DND-41 (cell line): ENCODE results near the gene BACH2.

Experiments
- ATAC-seq: fragments of 200-7000 bp; cut with Tn5 transposase; 3 replicates; pipeline ENCODE4 v1.9.1; 2021; ENCODE audit warnings: low read depth; ENCODE audit not compliant: insufficient read depth
- DNase-seq: peaks from one replicate; pipeline ENCODE4 v3.0.0-alpha.2; 2020
- H2AFZ ChIP-seq: 2 replicates; pipeline ENCODE4 v1.6.0; 2012; ENCODE audit warnings: low read depth, low read length
- H3K27ac ChIP-seq: 2 replicates; pipeline ENCODE4 v1.5.1; 2012; ENCODE audit warnings: low read length, inconsistent platforms
- H3K27me3 ChIP-seq: fragments of 200-600 bp; sonication (generic); 2 replicates; pipeline ENCODE4 v1.6.0; 2012; ENCODE audit warnings: low read length, mild to moderate bottlenecking, inconsistent platforms; ENCODE audit not compliant: insufficient read depth, poor library complexity
- H3K36me3 ChIP-seq: 2 replicates; pipeline ENCODE4 v1.5.1; 2012; ENCODE audit warnings: low read length, inconsistent platforms; ENCODE audit not compliant: insufficient read depth
- H3K4me1 ChIP-seq: 2 replicates; pipeline ENCODE4 v1.5.1; 2012; ENCODE audit warnings: mild to moderate bottlenecking, low read length; ENCODE audit not compliant: insufficient read depth
- H3K4me2 ChIP-seq: 2 replicates; pipeline ENCODE4 v1.6.0; 2012; ENCODE audit warnings: mild to moderate bottlenecking, moderate library complexity, low read length, inconsistent platforms; ENCODE audit not compliant: insufficient read depth
- H3K4me3 ChIP-seq, 2 experiments: fragments of 200-600 bp in 1 of 2; shearing (Covaris generic) in 1 of 2; 2 replicates each; pipeline ENCODE4 v1.5.1; 2012 to 2016; ENCODE audit warnings: inconsistent platforms in 2 of 2, low read length in 2 of 2, mild to moderate bottlenecking in 2 of 2, low read depth in 1 of 2, moderate library complexity in 1 of 2
- H3K79me2 ChIP-seq: 2 replicates; pipeline ENCODE4 v1.6.0; 2012; ENCODE audit warnings: low read length, inconsistent platforms; ENCODE audit not compliant: insufficient read depth
- H3K9ac ChIP-seq: 2 replicates; pipeline ENCODE4 v1.6.0; 2012; ENCODE audit warnings: low read depth, mild to moderate bottlenecking, inconsistent platforms, low read length, moderate library complexity
- H3K9me3 ChIP-seq: 2 replicates; pipeline ENCODE4 v1.5.1; 2012; ENCODE audit warnings: low read length, moderate library complexity, mild to moderate bottlenecking, inconsistent platforms; ENCODE audit not compliant: insufficient read depth, severe bottlenecking
- H4K20me1 ChIP-seq: 2 replicates; pipeline ENCODE4 v1.6.0; 2012; ENCODE audit warnings: low read length; ENCODE audit not compliant: insufficient read depth
- EZH2 ChIP-seq: IDR thresholded peaks from 3 replicates; pipeline ENCODE4 v1.6.1; 2012; ENCODE audit warnings: borderline replicate concordance, low read depth, mild to moderate bottlenecking, moderate library complexity, low read length, inconsistent platforms; ENCODE audit not compliant: severe bottlenecking
- TF ChIP-seq, protein P1 (sequence below): IDR thresholded peaks from 2 replicates; pipeline ENCODE4 v1.5.1; 2012; ENCODE audit warnings: borderline replicate concordance, low read length, moderate library complexity, mild to moderate bottlenecking; ENCODE audit not compliant: poor library complexity, severe bottlenecking; ENCODE audit errors: extremely low read depth

The BACH2 gene

DNA sequence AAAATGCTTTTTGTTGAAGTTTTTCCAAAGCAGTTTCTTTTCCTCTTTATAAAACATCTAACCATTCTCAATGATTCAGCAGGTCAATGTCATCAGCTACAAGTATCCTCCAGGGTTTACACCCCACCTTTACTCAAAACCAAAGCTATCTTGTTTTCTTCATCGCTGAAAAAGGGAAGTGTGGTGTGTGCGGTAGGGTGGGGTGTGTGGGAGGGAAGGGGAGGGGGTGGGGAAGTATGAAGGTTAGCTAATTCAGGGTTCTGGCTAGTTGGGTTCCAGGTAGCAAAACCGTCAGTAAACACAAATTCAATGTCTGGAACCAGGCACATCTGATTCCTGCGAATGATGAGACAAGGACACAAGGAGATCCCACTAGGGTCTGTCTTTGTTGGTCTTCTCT, 212.8 kb downstream of the BACH2 start:
- ATAC-seq (no peak), DNase-seq (peak; percentile 22)
- no peak overlapping the region for H2AFZ ChIP-seq
- no peaks in the 10 kb centered on the region for H3K36me3 ChIP-seq
- no peaks in the 10 kb centered on the region for H3K79me2 ChIP-seq
- H3K27ac ChIP-seq: no peak overlapping the region
- H3K27me3 ChIP-seq: no peaks in the 10 kb centered on the region
- H3K9ac ChIP-seq: no peak overlapping the region
- no peaks in the 10 kb centered on the region for H4K20me1 ChIP-seq
- no peak overlapping the region for H3K4me2 ChIP-seq
- H3K9me3 ChIP-seq: no peaks in the 10 kb centered on the region
- TF ChIP-seq, protein P1, sequence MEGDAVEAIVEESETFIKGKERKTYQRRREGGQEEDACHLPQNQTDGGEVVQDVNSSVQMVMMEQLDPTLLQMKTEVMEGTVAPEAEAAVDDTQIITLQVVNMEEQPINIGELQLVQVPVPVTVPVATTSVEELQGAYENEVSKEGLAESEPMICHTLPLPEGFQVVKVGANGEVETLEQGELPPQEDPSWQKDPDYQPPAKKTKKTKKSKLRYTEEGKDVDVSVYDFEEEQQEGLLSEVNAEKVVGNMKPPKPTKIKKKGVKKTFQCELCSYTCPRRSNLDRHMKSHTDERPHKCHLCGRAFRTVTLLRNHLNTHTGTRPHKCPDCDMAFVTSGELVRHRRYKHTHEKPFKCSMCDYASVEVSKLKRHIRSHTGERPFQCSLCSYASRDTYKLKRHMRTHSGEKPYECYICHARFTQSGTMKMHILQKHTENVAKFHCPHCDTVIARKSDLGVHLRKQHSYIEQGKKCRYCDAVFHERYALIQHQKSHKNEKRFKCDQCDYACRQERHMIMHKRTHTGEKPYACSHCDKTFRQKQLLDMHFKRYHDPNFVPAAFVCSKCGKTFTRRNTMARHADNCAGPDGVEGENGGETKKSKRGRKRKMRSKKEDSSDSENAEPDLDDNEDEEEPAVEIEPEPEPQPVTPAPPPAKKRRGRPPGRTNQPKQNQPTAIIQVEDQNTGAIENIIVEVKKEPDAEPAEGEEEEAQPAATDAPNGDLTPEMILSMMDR: no peak
- no peak for TF ChIP-seq EZH2
- H3K4me3 ChIP-seq: no peak overlapping the region
- H3K4me1 ChIP-seq: peaks cover 22% of the 10 kb centered on the region

DNA sequence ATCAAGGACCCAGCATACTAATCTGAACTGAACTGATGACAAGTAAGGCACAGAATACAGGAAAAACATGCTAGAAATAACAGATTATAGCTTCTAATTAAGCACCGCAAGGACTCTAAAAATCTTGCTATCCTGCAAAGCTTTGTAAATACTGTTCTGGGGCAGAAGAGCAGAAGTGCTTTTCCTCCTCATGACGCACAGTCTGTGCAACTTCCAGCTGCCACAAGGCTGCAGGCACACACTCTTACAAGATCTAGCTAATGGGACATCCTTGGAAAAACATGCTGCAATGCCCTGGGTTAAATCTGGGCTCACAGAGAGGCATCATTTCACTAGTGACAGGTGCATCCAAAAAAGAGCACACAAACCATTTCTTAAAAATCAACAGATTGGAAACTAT, 213.8 kb downstream of the BACH2 start:
- no peaks in the 10 kb centered on the region for H4K20me1 ChIP-seq
- no peak for ATAC-seq
- no peaks in the 10 kb centered on the region for H3K27me3 ChIP-seq
- no peak overlapping the region for H3K4me2 ChIP-seq
- no peak overlapping the region for H3K27ac ChIP-seq
- no peak overlapping the region for H2AFZ ChIP-seq
- no peak overlapping the region for H3K4me3 ChIP-seq
- H3K4me1 ChIP-seq: peaks cover 22% of the 10 kb centered on the region
- H3K9me3 ChIP-seq: no peaks in the 10 kb centered on the region
- TF ChIP-seq, protein P1: no peak
- no peak for TF ChIP-seq EZH2
- no peaks in the 10 kb centered on the region for H3K79me2 ChIP-seq
- no peak overlapping the region for H3K9ac ChIP-seq
- no peak for DNase-seq
- no peaks in the 10 kb centered on the region for H3K36me3 ChIP-seq

DNA sequence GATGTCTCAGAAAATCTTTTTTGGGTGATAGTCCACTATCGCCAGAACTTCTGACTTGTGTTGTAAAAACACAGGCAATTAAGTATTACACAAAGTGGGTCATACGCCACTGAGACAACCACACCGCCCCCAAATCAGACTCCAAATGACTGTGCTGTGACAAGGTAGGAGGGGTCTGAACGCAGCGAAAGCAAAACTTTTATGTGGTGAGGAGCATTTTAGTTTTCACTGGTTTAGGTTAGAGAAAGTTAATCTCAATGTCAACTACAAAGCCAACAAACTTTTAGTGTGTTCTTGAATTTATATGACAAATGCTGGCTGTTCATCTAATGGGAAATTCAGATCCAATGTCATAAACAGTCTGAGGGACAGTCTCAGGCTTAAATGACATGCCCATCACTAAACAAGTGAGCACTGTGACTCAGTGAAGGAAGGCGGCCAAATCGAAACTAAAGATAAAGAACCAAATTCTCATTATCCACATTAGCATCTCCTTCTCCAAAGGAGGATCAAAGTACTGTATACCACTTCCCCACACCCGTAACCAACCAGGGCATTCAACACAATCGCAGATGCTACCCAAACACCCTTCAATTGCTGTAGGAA, 215.7 kb downstream of the BACH2 start:
- H3K9ac ChIP-seq: no peak overlapping the region
- no peaks in the 10 kb centered on the region for H3K79me2 ChIP-seq
- H3K4me2 ChIP-seq: peak overlapping the region; percentile 64

More for the DNA sequence above, 215.7 kb downstream of the BACH2 start:
- Histone ChIP-seq H4K20me1 (no peaks in the 10 kb centered on the region), H3K36me3 (no peaks in the 10 kb centered on the region), H3K27me3 (no peaks in the 10 kb centered on the region), H3K27ac (peak overlapping the region; percentile 17; the same call in 1 of the 2 replicates), H3K9me3 (no peaks in the 10 kb centered on the region), H3K4me3 (peak overlapping the region in 1 of 2 experiments; percentile 40; a peak in 2 of 4 replicates), H2AFZ (no peak overlapping the region), H3K4me1 (peaks cover 22% of the 10 kb centered on the region)
- DNase-seq: peak; percentile 69
- peak; percentile 88 for ATAC-seq
- no peak for TF ChIP-seq EZH2
- TF ChIP-seq, protein P1: no peak
